ENCODE results near the gene TPSD1. TPM values are rescaled to one million over a fixed set of nuclear protein-coding genes. Genes with fewer than 3 reads are reported as not detected.
A peak's percentile ranks its signal among the peaks of the same experiment; 100 is the strongest.
"Not testable (repeated sequence)": the region's sequence is repeated elsewhere in the genome, so short reads cannot be mapped to it uniquely, and the experiment has no call there.

TPSD1 gene
- total RNA-seq, 1 experiment from 2014 or later = not detected

GRCh38 chr16:1265826-1266225 lies 10.0 kb downstream of the TPSD1 start:
- H3K4me1 Mint-ChIP-seq (ENCODE audit: low read depth, unreplicated experiment) = peaks cover under 1% of the 10 kb centered on the region
- no peak overlapping the region for H3K27ac Mint-ChIP-seq (ENCODE audit: unreplicated experiment)
- peaks cover 4% of the 10 kb centered on the region for H3K9me3 Mint-ChIP-seq (ENCODE audit: low read depth, unreplicated experiment)
- intact Hi-C loops (cut with micrococcal nuclease; ENCODE audit: unreplicated experiment) = no loop called here
- peaks cover 86% of the 10 kb centered on the region for H3K27me3 Mint-ChIP-seq (ENCODE audit: unreplicated experiment)
- H3K4me3 Mint-ChIP-seq (ENCODE audit: low read depth, unreplicated experiment) = no peak overlapping the region
- BruUV-seq (replicated peaks) = no TSS peak
- CTCF ChIA-PET = no interaction called here
- no peak for DNase-seq
- no peak for TF ChIP-seq CTCF (IDR thresholded peaks at IDR 0.05; ENCODE audit: unreplicated experiment)
- H3K36me3 Mint-ChIP-seq (ENCODE audit: insufficient read depth, unreplicated experiment) = peaks cover 2% of the 10 kb centered on the region

GRCh38 chr16:1269418-1269817 lies 13.5 kb downstream of the TPSD1 start:
- H3K27me3 Mint-ChIP-seq (ENCODE audit: unreplicated experiment) = peaks cover 88% of the 10 kb centered on the region

GRCh38 chr16:1271380-1271723 lies 15.5 kb downstream of the TPSD1 start:
- CTCF ChIA-PET = interaction anchor here (0.6 kb wide), 1 partner anchor 445 kb away, joined by 4 read pairs; no protein-coding TSS in a partner anchor
- Mint-ChIP-seq H3K27ac (ENCODE audit: unreplicated experiment) (peak overlapping the region; percentile 89), H3K27me3 (ENCODE audit: unreplicated experiment) (peaks cover 88% of the 10 kb centered on the region), H3K4me1 (ENCODE audit: low read depth, unreplicated experiment) (peaks cover 10% of the 10 kb centered on the region), H3K36me3 (ENCODE audit: insufficient read depth, unreplicated experiment) (peaks cover 20% of the 10 kb centered on the region), H3K4me3 (ENCODE audit: low read depth, unreplicated experiment) (peak overlapping the region; percentile 16), H3K9me3 (ENCODE audit: low read depth, unreplicated experiment) (no peaks in the 10 kb centered on the region)
- no peak for DNase-seq
- no peak for TF ChIP-seq CTCF (IDR thresholded peaks at IDR 0.05; ENCODE audit: unreplicated experiment)
- intact Hi-C loops (cut with micrococcal nuclease; ENCODE audit: unreplicated experiment) = no loop called here
- no TSS peak for BruUV-seq (replicated peaks)

More at GRCh38 chr16:1269418-1269817, 13.5 kb downstream of the TPSD1 start:
- DNase-seq; H3K4me3 Mint-ChIP-seq (ENCODE audit: low read depth, unreplicated experiment); H3K27ac Mint-ChIP-seq (ENCODE audit: unreplicated experiment); intact Hi-C loops (cut with micrococcal nuclease; ENCODE audit: unreplicated experiment); H3K9me3 Mint-ChIP-seq (ENCODE audit: low read depth, unreplicated experiment); H3K4me1 Mint-ChIP-seq (ENCODE audit: low read depth, unreplicated experiment); CTCF ChIA-PET; BruUV-seq (replicated peaks): not testable (repeated sequence)
- peaks cover 20% of the 10 kb centered on the region for H3K36me3 Mint-ChIP-seq (ENCODE audit: insufficient read depth, unreplicated experiment)

GRCh38 chr16:1271724-1272413 lies 16.0 kb downstream of the TPSD1 start:
- BruUV-seq (replicated peaks); CTCF ChIA-PET; H3K4me1 Mint-ChIP-seq (ENCODE audit: low read depth, unreplicated experiment); H3K9me3 Mint-ChIP-seq (ENCODE audit: low read depth, unreplicated experiment); intact Hi-C loops (cut with micrococcal nuclease; ENCODE audit: unreplicated experiment): not testable (repeated sequence)
- Mint-ChIP-seq H3K4me3 (ENCODE audit: low read depth, unreplicated experiment) (peak overlapping the region; percentile 16), H3K36me3 (ENCODE audit: insufficient read depth, unreplicated experiment) (peaks cover 20% of the 10 kb centered on the region), H3K27ac (ENCODE audit: unreplicated experiment) (peak overlapping the region; percentile 89), H3K27me3 (ENCODE audit: unreplicated experiment) (peaks cover 88% of the 10 kb centered on the region)
- DNase-seq = peak; percentile 74

GRCh38 chr16:1272453-1273198 lies 16.8 kb downstream of the TPSD1 start:
- Mint-ChIP-seq H3K27me3 (ENCODE audit: unreplicated experiment) (peaks cover 93% of the 10 kb centered on the region), H3K36me3 (ENCODE audit: insufficient read depth, unreplicated experiment) (peaks cover 20% of the 10 kb centered on the region), H3K9me3 (ENCODE audit: low read depth, unreplicated experiment) (no peaks in the 10 kb centered on the region), H3K27ac (ENCODE audit: unreplicated experiment) (peak overlapping the region; percentile 89), H3K4me3 (ENCODE audit: low read depth, unreplicated experiment) (no peak overlapping the region), H3K4me1 (ENCODE audit: low read depth, unreplicated experiment) (peaks cover 10% of the 10 kb centered on the region)
- no TSS peak for BruUV-seq (replicated peaks)
- no peak for DNase-seq
- intact Hi-C loops (cut with micrococcal nuclease; ENCODE audit: unreplicated experiment) = no loop called here
- no peak for TF ChIP-seq CTCF (IDR thresholded peaks at IDR 0.05; ENCODE audit: unreplicated experiment)
- CTCF ChIA-PET = no interaction called here
